HepG2 (cell line): ENCODE measurements around the gene CDC42BPG. TPM values are rescaled to one million over a fixed set of nuclear protein-coding genes. Genes with fewer than 3 reads are reported as not detected.

Source experiments
- ATAC-seq: fragments of 200-7000 bp; cut with Tn5 transposase; 3 replicates; pipeline ENCODE4 v1.9.1; 2020; ENCODE audit warnings: mild to moderate bottlenecking, moderate library complexity
- BruUV-seq: library from RNA; stranded (reverse); fragments of 400-500 nt; replicated peaks from 2 replicates; lab custom pipeline; 2021; lab: Mats Ljungman, UMichigan
- CTCF ChIA-PET: fragments of 300-600 bp; formaldehyde crosslinking; extraction: SDS; loops from one replicate; lab custom pipeline; 2021; ENCODE audit warnings: low total read pairs, inconsistent platforms, low intra/inter-chr PET ratio; lab: Yijun Ruan, JAX
- POLR2A ChIA-PET: fragments of 350-600 bp; sonication (Branson Sonifier 250); formaldehyde crosslinking; loops from one replicate; lab custom pipeline; 2020; ENCODE audit warnings: antibody characterized with exemption, inconsistent platforms; lab: Yijun Ruan, JAX
- DNase-seq: peaks from one replicate; pipeline ENCODE4 v3.0.0-alpha.2; 2015; ENCODE audit warnings: low spot score
- FAIRE-seq: peaks from 3 replicates; lab custom pipeline; 2011; peaks lifted over from hg19 to GRCh38; lab: Jason Lieb, UNC
- H2AFZ ChIP-seq: one replicate; pipeline ENCODE4 v1.6.1; 2011; ENCODE audit warnings: low read length, inconsistent platforms
- H3K27ac ChIP-seq: fragments of 300-600 bp; 3 replicates; pipeline ENCODE4 v1.8.0; 2011; ENCODE audit warnings: mixed run types, mild to moderate bottlenecking, mixed read lengths, low read length, inconsistent platforms; ENCODE audit not compliant: insufficient read depth; ENCODE audit errors: extremely low read length
- H3K27me3 ChIP-seq, 2 experiments: fragments of 200-600 bp in 1 of 2; 2 replicates in 1 of 2; 3 replicates in 1 of 2; pipeline versions ENCODE4 v1.6.0 to v1.8.0; 2011; ENCODE audit warnings: low read length in 2 of 2, mild to moderate bottlenecking in 2 of 2, moderate library complexity in 2 of 2, inconsistent platforms in 1 of 2; ENCODE audit not compliant: insufficient read depth in 2 of 2, control insufficient read depth in 1 of 2
- H3K36me3 ChIP-seq, 2 experiments: fragments of 200-600 bp in 1 of 2; replicated peaks in 1 of 2; 2 replicates in 1 of 2; 3 replicates in 1 of 2; pipeline versions ENCODE4 v1.5.1 to v1.8.0; 2011; ENCODE audit warnings: low read length in 2 of 2, inconsistent platforms in 1 of 2; ENCODE audit not compliant: insufficient read depth in 2 of 2, control insufficient read depth in 1 of 2
- H3K4me1 ChIP-seq: 2 replicates; pipeline ENCODE4 v1.5.1; 2012; ENCODE audit warnings: low read length, inconsistent platforms; ENCODE audit not compliant: insufficient read depth
- H3K4me2 ChIP-seq: 2 replicates; pipeline ENCODE4 v1.6.0; 2011; ENCODE audit warnings: low read depth, low read length, inconsistent platforms
- H3K4me3 ChIP-seq, 3 experiments: fragments of 200-600 bp in 1 of 3; sonication (generic), shearing (Covaris generic) in 1 of 3; replicated peaks in 1 of 3; 2 replicates each; pipeline ENCODE4 v1.5.1; 2011 to 2016; ENCODE audit warnings: low read length in 3 of 3, inconsistent platforms in 2 of 3, low read depth in 2 of 3, mild to moderate bottlenecking in 2 of 3, control low read depth in 1 of 3, mixed read lengths in 1 of 3; ENCODE audit not compliant: insufficient read depth in 1 of 3
- H3K79me2 ChIP-seq: one replicate; pipeline ENCODE4 v1.6.1; 2011; ENCODE audit warnings: low read length, inconsistent platforms; ENCODE audit not compliant: insufficient read depth
- H3K9ac ChIP-seq: 2 replicates; pipeline ENCODE4 v1.6.0; 2011; ENCODE audit warnings: mild to moderate bottlenecking, low read depth, low read length, inconsistent platforms; ENCODE audit not compliant: insufficient read depth
- H3K9me3 ChIP-seq: 2 replicates; pipeline ENCODE4 v1.5.1; 2012; ENCODE audit warnings: mild to moderate bottlenecking, low read length
- H4K20me1 ChIP-seq: 2 replicates; pipeline ENCODE4 v1.6.0; 2011; ENCODE audit warnings: inconsistent platforms, mild to moderate bottlenecking, low read length, moderate library complexity; ENCODE audit not compliant: insufficient read depth
- CBX1 ChIP-seq: IDR thresholded peaks from one replicate; pipeline ENCODE4 v1.6.1; 2016; ENCODE audit warnings: antibody characterized with exemption, low read depth
- FOXC1 ChIP-seq: sonication (generic); formaldehyde crosslinking; IDR thresholded peaks from 2 replicates; pipeline ENCODE4 v1.8.0; 2022; ENCODE audit warnings: mild to moderate bottlenecking, missing genetic modification reagents, borderline replicate concordance
- HDAC1 ChIP-seq: sonication (generic); formaldehyde crosslinking; IDR thresholded peaks from 2 replicates; pipeline ENCODE4 v1.5.1; 2020; ENCODE audit warnings: mild to moderate bottlenecking, missing genetic modification reagents
- HOXA3 ChIP-seq: sonication (generic); formaldehyde crosslinking; IDR thresholded peaks from 2 replicates; pipeline ENCODE4 v1.5.0; 2020; ENCODE audit warnings: missing genetic modification reagents
- HOXD1 ChIP-seq: sonication (generic); formaldehyde crosslinking; IDR thresholded peaks from 2 replicates; pipeline ENCODE4 v1.5.0; 2020; ENCODE audit warnings: missing genetic modification reagents
- MLLT10 ChIP-seq: sonication (generic); formaldehyde crosslinking; IDR thresholded peaks from 2 replicates; pipeline ENCODE4 v1.4.0; 2020; ENCODE audit warnings: missing genetic modification reagents
- NCOR1 ChIP-seq: fragments of 200-600 bp; sonication (generic); IDR thresholded peaks from 2 replicates; pipeline ENCODE4 v1.7.0; 2017; ENCODE audit warnings: antibody characterized with exemption, low read length, borderline replicate concordance
- NRL ChIP-seq: sonication (generic); formaldehyde crosslinking; IDR thresholded peaks from 2 replicates; pipeline ENCODE4 v1.5.0; 2020; ENCODE audit warnings: missing genetic modification reagents, mild to moderate bottlenecking, moderate library complexity, borderline replicate concordance
- PBX2 ChIP-seq: IDR thresholded peaks from 2 replicates; pipeline ENCODE4 v1.6.1; 2016; ENCODE audit warnings: control low read depth
- SAFB2 ChIP-seq: sonication (generic); formaldehyde crosslinking; IDR thresholded peaks from 2 replicates; pipeline ENCODE4 v1.5.1; 2020; ENCODE audit warnings: missing genetic modification reagents, low read depth, mild to moderate bottlenecking, borderline replicate concordance
- TBP ChIP-seq: sonication (generic); formaldehyde crosslinking; IDR thresholded peaks from 2 replicates; pipeline ENCODE4 v1.5.0; 2020; ENCODE audit warnings: missing genetic modification reagents
- TIGD3 ChIP-seq: sonication (generic); formaldehyde crosslinking; IDR thresholded peaks from 2 replicates; pipeline ENCODE4 v1.5.1; 2020; ENCODE audit warnings: mild to moderate bottlenecking, missing genetic modification reagents, borderline replicate concordance
- ZBTB42 ChIP-seq: sonication (generic); formaldehyde crosslinking; IDR thresholded peaks from 2 replicates; pipeline ENCODE4 v1.5.0; 2020; ENCODE audit warnings: mild to moderate bottlenecking, missing genetic modification reagents
- ZFYVE20 ChIP-seq: sonication (generic); formaldehyde crosslinking; IDR thresholded peaks from 2 replicates; pipeline ENCODE4 v1.8.0; 2023; ENCODE audit warnings: low read depth, mild to moderate bottlenecking, moderate library complexity, missing genetic modification reagents, borderline replicate concordance
- ZMYM2 ChIP-seq: sonication (generic); formaldehyde crosslinking; IDR thresholded peaks from 2 replicates; pipeline ENCODE4 v1.8.0; 2022; ENCODE audit warnings: mild to moderate bottlenecking, missing genetic modification reagents
- ZNF382 ChIP-seq: sonication (generic); formaldehyde crosslinking; IDR thresholded peaks from 2 replicates; pipeline ENCODE4 v1.5.0; 2020; ENCODE audit warnings: missing genetic modification reagents, mild to moderate bottlenecking, borderline replicate concordance
- ZNF629 ChIP-seq: sonication (generic); formaldehyde crosslinking; conservative IDR thresholded peaks from 2 replicates; pipeline ENCODE4 v1.5.0; 2020; ENCODE audit warnings: missing genetic modification reagents
- ZNF639 ChIP-seq: conservative IDR thresholded peaks from 2 replicates; pipeline ENCODE4 v1.6.1; 2018; ENCODE audit warnings: missing genetic modification reagents
- WGBS: methylation state at CpG from one replicate; pipeline ENCODE4 v1.1.6; 2017; ENCODE audit warnings: low lambda C conversion rate; 5-methylcytosine and 5-hydroxymethylcytosine counted together
- in situ Hi-C: cut with HindIII; loops from 2 replicates; pipeline ENCODE4 v1.10.0; 2017; ENCODE audit warnings: low pct_unique_long_range_greater_than_20kb; ENCODE audit not compliant: extremely low pct_ligation_motif_present
- intact Hi-C: fragments of 100-400 bp; cut with micrococcal nuclease; formaldehyde crosslinking; loops from one replicate; pipeline ENCODE4 v1.10.0; 2022; ENCODE audit not compliant: unreplicated experiment
- polyA plus RNA-seq, 8 experiments: library from polyadenylated mRNA; depleted of rRNA in 3 of 8; stranded (reverse) in 7 of 8; unstranded in 1 of 8; fragments of >200 nt; fragmentation: Illumina TruSeq in 4 of 8; extraction: Trizol in 4 of 8; gene quantifications; 2 replicates each; pipeline versions ENCODE4 v1.2.1 to v1.2.3, GENCODE V29; 2011 to 2016; ENCODE audit warnings: low read depth in 4 of 8, missing spikeins in 1 of 8, mixed read lengths in 1 of 8; ENCODE audit not compliant: insufficient read depth in 1 of 8
- total RNA-seq, 5 experiments: library from RNA; depleted of rRNA; stranded (reverse); fragments of >200 nt; fragmentation: Illumina TruSeq; extraction: Trizol; gene quantifications; 2 replicates each; pipeline ENCODE4 v1.2.3, GENCODE V29; 2016; ENCODE audit warnings: low read depth in 1 of 5

The CDC42BPG gene
- total and polyA plus RNA-seq, 2 of the 13 experiments (the other 11 are each of a cell fraction or from before 2014, with no cell fraction given) = 0.55 to 1.4 TPM

- WGBS = 0% methylated on average over 4 of the region's 34 CpGs
- Histone ChIP-seq H3K9me3 (no peaks in the 10 kb centered on the region), H3K79me2 (peaks cover 24% of the 10 kb centered on the region), H3K4me1 (peaks cover 90% of the 10 kb centered on the region), H3K9ac (peak overlapping the region; percentile 58), H3K27me3 (no peaks in the 10 kb centered on the region; a peak in 1 of 5 replicates), H2AFZ (no peak overlapping the region), H3K36me3 (no peaks in the 10 kb centered on the region), H3K27ac (peak overlapping the region; percentile 67), H3K4me2 (peak overlapping the region; percentile 98), H4K20me1 (peaks cover 10% of the 10 kb centered on the region; the same call in 1 of the 2 replicates), H3K4me3 (peak overlapping the region; percentile 19 to 76 (median 42))
- peak; percentile 63 for ATAC-seq
- ChIA-PET POLR2A (interaction anchor here (0.7 to 11.5 kb wide), 12 partner anchors 11 to 374 kb away, joined by 3 to 132 read pairs (median 8); partner anchors contain the start of genes BATF2, EHD1, GPHA2 and POLA2), CTCF (interaction anchor here (1.5 kb wide), 1 partner anchor 41 kb away, joined by 16 read pairs; no protein-coding TSS in a partner anchor)
- BruUV-seq = no TSS peak
- in situ Hi-C loops = no loop called here
- intact Hi-C loops = loop anchor here (2.0 kb wide), 1 partner anchor 17 kb away; no protein-coding TSS in a partner anchor
- FAIRE-seq = peak; percentile 28
- peak; percentile 46 for DNase-seq
- TF ChIP-seq NCOR1 (no peak; the same call in 1 of the 2 replicates), MLLT10 (no peak), PBX2 (CRISPR knock-in tag) (no peak), ZNF629 (CRISPR knock-in tag) (peak; percentile 55), ZMYM2 (no peak), HOXA3 (CRISPR knock-in tag) (peak; percentile 85), HOXD1 (CRISPR knock-in tag) (0 out of 2 replicates have a peak, but pooled peaks have one; percentile 59), FOXC1 (CRISPR knock-in tag) (0 out of 2 replicates have a peak, but pooled peaks have one; percentile 17), SAFB2 (CRISPR knock-in tag) (peak; percentile 23; the same call in 1 of the 2 replicates), NRL (no peak), ZNF382 (CRISPR knock-in tag) (no peak), ZFYVE20 (CRISPR knock-in tag) (no peak), ZNF639 (no peak), TIGD3 (CRISPR knock-in tag) (no peak), HDAC1 (CRISPR knock-in tag) (peak; percentile 6; the same call in 1 of the 2 replicates), TBP (CRISPR knock-in tag) (no peak), ZBTB42 (CRISPR knock-in tag) (no peak), CBX1 (no peak)
These were observed 43.4 kb upstream of the CDC42BPG start for GRCh38 chr11:64887757-64888405.
